Inferior parietal cortex (tissue), 1 donor: ENCODE measurements around the gene PARP2.

Source experiments
- DNase-seq: peaks from one replicate; pipeline ENCODE4 v3.0.0-alpha.2; 2016; ENCODE audit errors: extremely low spot score

PARP2 gene

GRCh38 chr14:20400589-20400964, 57.1 kb downstream of the PARP2 start:
- DNase-seq: no peak

DNA sequence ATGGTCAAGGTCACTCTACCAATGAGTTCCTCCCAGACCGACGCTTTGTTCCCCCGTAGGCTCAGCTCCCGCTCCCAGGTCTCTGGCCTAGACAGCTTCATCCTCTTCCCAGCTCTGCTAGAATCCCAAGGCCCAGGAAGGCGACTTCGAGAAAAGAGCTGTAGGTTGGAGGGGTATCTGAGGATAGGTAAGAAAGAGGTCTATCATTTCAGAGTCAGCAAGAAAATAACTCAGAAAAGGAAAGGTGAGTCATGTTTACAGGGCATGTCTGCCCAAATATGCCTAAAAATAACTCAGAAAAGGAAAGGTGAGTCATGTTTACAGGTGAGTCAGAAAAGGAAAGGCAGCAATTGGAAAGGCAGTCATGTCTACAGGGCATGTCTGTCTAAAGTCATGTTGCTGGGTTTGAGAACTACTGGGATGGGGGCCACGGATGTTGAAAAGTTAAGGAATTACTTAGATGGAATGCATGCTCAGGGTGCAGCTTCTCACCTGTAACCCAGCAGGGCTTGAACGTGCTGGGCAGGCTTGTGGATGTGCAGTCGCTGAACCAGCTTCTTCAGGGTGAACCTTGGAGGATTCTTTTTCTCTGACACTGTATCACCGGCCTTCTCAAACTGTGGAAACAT, 57.6 kb downstream of the PARP2 start:
- DNase-seq: no peak

- no peak for DNase-seq
Observed at GRCh38 chr14:20403521-20403920, 60.1 kb downstream of the PARP2 start.
